ENCODE measurements around the gene SLC16A8. TPM values are rescaled to one million over a fixed set of nuclear protein-coding genes. Genes with fewer than 3 reads are reported as not detected.

SLC16A8 gene
- total and polyA plus RNA-seq, 10 of the 15 experiments (the other 5 are each of a cell fraction or from before 2014, with no cell fraction given), result not detected

DNA sequence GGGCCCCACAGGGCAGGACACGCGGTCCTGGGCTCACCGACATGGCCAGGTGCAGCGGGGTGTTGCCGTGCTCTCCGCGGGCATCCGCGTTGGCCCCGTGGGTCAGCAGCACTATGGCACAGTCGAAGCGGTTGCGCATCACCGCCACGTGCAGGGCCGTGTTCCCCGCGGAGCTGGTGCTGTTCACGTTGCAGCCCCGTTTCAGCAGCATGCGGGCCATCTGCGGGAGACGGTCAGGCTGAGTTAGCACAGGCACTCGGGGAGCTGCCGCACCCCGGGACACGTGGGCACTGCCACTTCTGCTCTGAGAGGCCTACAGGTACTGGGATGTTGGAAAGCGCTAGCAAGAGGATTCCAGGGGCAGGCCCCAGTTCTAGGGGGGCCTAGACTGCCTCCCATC, 48.8 kb upstream of the SLC16A8 start:
- H3K4me2 ChIP-seq (ENCODE audit: control insufficient read depth, insufficient read depth), result no peak overlapping the region
- ChIA-PET SMC1A (ENCODE audit: uncharacterized antibody, unreplicated experiment) (no interaction called here), POLR2A (no interaction called here), RAD21 (ENCODE audit: unreplicated experiment) (interaction anchor here (0.5 kb wide), 1 partner anchor 62 kb away, joined by 5 read pairs; no protein-coding TSS in a partner anchor), CTCF (interaction anchor here (0.7 kb wide), 1 partner anchor 11 kb away, joined by 3 read pairs; no protein-coding TSS in a partner anchor)
- H3K79me2 ChIP-seq (ENCODE audit: control insufficient read depth, insufficient read depth, low read length), result no peaks in the 10 kb centered on the region
- no peak overlapping the region for H2AFZ ChIP-seq (ENCODE audit: control insufficient read depth, low read depth, low read length)
- BruUV-seq (replicated peaks), result no TSS peak
- no peaks in the 10 kb centered on the region for H3K27me3 ChIP-seq (replicated peaks in 1 of 2; ENCODE audit: control insufficient read depth in 2 of 2, insufficient read depth in 2 of 2, low read length in 1 of 2)
- H3K9me3 ChIP-seq (replicated peaks; ENCODE audit: control insufficient read depth, insufficient read depth, low read length), result no peaks in the 10 kb centered on the region
- ATAC-seq, result no peak
- FAIRE-seq, result no peak
- peaks cover 3 to 7% of the 10 kb centered on the region in 2 experiments for H3K36me3 ChIP-seq (ENCODE audit: control insufficient read depth in 2 of 2, insufficient read depth in 2 of 2, low read length in 1 of 2)
- no peaks in the 10 kb centered on the region for H4K20me1 ChIP-seq (ENCODE audit: control insufficient read depth, insufficient read depth)
- intact Hi-C loops (cut with micrococcal nuclease; ENCODE audit: unreplicated experiment), result no loop called here
- WGBS (ENCODE audit: insufficient coverage, insufficient replicate concordance, low lambda C conversion rate, missing lambda C conversion rate), result 92% methylated on average over 28 of the region's 28 CpGs
- H3K4me3 ChIP-seq, result no peak overlapping the region
- in situ Hi-C loops (cut with MboI), result no loop called here
- H3K4me1 ChIP-seq (ENCODE audit: control insufficient read depth, insufficient read depth, low read length), result no peaks in the 10 kb centered on the region
- H3K27ac ChIP-seq (ENCODE audit: control insufficient read depth, insufficient read depth), result no peak overlapping the region
- DNase-seq (ENCODE audit: low read depth, low spot score), result no peak
- TF ChIP-seq, protein P1, sequence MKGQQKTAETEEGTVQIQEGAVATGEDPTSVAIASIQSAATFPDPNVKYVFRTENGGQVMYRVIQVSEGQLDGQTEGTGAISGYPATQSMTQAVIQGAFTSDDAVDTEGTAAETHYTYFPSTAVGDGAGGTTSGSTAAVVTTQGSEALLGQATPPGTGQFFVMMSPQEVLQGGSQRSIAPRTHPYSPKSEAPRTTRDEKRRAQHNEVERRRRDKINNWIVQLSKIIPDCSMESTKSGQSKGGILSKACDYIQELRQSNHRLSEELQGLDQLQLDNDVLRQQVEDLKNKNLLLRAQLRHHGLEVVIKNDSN (IDR thresholded peaks at IDR 0.05; ENCODE audit: borderline replicate concordance, extremely low read length, insufficient read depth, low read depth, low read length), result no peak
- TF ChIP-seq NFYA (IDR thresholded peaks at IDR 0.05; ENCODE audit: borderline replicate concordance, low read depth, low read length) (no peak), WRNIP1 (IDR thresholded peaks at IDR 0.05; ENCODE audit: borderline replicate concordance, low read depth, low read length) (no peak), POU2F2 (IDR thresholded peaks at IDR 0.05; ENCODE audit: borderline replicate concordance, low read depth, low read length) (no peak), SMAD5 (IDR thresholded peaks at IDR 0.05; ENCODE audit: low read depth) (no peak), JUND (IDR thresholded peaks at IDR 0.05; ENCODE audit: low read depth, low read length) (no peak), NFYB (IDR thresholded peaks at IDR 0.05; ENCODE audit: insufficient read depth, low read depth, low read length) (no peak), GATAD2B (conservative IDR thresholded peaks at IDR 0.05; ENCODE audit: low read depth) (no peak), PML (IDR thresholded peaks at IDR 0.05; ENCODE audit: low read length) (no peak), CREM (IDR thresholded peaks at IDR 0.05; ENCODE audit: low read depth) (no peak), POLR2AphosphoS2 (IDR thresholded peaks at IDR 0.05; ENCODE audit: low read depth, low read length) (no peak), RELA (IDR thresholded peaks at IDR 0.05; ENCODE audit: borderline replicate concordance, partially characterized antibody) (no peak), ATF7 (IDR thresholded peaks at IDR 0.05; ENCODE audit: low read depth) (no peak), RB1 (IDR thresholded peaks at IDR 0.05; ENCODE audit: borderline replicate concordance) (no peak), POLR2AphosphoS5 (IDR thresholded peaks at IDR 0.05; ENCODE audit: low read length) (no peak)
- TF ChIP-seq, protein P2, sequence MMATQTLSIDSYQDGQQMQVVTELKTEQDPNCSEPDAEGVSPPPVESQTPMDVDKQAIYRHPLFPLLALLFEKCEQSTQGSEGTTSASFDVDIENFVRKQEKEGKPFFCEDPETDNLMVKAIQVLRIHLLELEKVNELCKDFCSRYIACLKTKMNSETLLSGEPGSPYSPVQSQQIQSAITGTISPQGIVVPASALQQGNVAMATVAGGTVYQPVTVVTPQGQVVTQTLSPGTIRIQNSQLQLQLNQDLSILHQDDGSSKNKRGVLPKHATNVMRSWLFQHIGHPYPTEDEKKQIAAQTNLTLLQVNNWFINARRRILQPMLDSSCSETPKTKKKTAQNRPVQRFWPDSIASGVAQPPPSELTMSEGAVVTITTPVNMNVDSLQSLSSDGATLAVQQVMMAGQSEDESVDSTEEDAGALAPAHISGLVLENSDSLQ (IDR thresholded peaks at IDR 0.05), result no peak
- TF ChIP-seq, protein P3, sequence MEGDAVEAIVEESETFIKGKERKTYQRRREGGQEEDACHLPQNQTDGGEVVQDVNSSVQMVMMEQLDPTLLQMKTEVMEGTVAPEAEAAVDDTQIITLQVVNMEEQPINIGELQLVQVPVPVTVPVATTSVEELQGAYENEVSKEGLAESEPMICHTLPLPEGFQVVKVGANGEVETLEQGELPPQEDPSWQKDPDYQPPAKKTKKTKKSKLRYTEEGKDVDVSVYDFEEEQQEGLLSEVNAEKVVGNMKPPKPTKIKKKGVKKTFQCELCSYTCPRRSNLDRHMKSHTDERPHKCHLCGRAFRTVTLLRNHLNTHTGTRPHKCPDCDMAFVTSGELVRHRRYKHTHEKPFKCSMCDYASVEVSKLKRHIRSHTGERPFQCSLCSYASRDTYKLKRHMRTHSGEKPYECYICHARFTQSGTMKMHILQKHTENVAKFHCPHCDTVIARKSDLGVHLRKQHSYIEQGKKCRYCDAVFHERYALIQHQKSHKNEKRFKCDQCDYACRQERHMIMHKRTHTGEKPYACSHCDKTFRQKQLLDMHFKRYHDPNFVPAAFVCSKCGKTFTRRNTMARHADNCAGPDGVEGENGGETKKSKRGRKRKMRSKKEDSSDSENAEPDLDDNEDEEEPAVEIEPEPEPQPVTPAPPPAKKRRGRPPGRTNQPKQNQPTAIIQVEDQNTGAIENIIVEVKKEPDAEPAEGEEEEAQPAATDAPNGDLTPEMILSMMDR (IDR thresholded peaks at IDR 0.05 in 2 of 3, conservative IDR thresholded peaks at IDR 0.05 in 1 of 3; ENCODE audit: control insufficient read depth in 2 of 3, extremely low read depth in 1 of 3, insufficient read depth in 1 of 3, low read depth in 3 of 3, low read length in 3 of 3), result no peak
- TF ChIP-seq, protein P4, sequence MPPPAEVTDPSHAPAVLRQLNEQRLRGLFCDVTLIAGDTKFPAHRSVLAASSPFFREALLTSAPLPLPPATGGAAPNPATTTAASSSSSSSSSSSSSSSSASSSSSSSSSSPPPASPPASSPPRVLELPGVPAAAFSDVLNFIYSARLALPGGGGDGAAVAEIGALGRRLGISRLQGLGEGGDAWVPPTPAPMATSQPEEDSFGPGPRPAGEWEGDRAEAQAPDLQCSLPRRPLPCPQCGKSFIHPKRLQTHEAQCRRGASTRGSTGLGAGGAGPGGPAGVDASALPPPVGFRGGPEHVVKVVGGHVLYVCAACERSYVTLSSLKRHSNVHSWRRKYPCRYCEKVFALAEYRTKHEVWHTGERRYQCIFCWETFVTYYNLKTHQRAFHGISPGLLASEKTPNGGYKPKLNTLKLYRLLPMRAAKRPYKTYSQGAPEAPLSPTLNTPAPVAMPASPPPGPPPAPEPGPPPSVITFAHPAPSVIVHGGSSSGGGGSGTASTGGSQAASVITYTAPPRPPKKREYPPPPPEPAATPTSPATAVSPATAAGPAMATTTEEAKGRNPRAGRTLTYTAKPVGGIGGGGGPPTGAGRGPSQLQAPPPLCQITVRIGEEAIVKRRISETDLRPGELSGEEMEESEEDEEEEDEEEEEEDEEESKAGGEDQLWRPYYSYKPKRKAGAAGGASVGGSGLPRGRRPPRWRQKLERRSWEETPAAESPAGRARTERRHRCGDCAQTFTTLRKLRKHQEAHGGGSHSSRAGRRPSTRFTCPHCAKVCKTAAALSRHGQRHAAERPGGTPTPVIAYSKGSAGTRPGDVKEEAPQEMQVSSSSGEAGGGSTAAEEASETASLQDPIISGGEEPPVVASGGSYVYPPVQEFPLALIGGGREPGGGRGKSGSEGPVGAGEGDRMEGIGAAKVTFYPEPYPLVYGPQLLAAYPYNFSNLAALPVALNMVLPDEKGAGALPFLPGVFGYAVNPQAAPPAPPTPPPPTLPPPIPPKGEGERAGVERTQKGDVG (CRISPR knock-in tag; IDR thresholded peaks at IDR 0.05), result no peak
- H3K9ac ChIP-seq (ENCODE audit: control insufficient read depth, insufficient read depth, low read length), result no peak overlapping the region

Data from GM12878 (cell line).